Stimulated activated CD4-positive, alpha-beta T cell treated with anti-CD3 and anti-CD28 coated beads, Interleukin-1b, Interleukin-23, amount 100 ng/mL, for 24 hours (primary cell): ENCODE data around the gene POLG.

Experiments
- DNase-seq, 4 experiments: peaks; one replicate each; pipeline ENCODE4 v3.0.0-alpha.2; 2020; ENCODE audit warnings: low read depth in 4 of 4, low spot score in 1 of 4

Gene POLG

DNA sequence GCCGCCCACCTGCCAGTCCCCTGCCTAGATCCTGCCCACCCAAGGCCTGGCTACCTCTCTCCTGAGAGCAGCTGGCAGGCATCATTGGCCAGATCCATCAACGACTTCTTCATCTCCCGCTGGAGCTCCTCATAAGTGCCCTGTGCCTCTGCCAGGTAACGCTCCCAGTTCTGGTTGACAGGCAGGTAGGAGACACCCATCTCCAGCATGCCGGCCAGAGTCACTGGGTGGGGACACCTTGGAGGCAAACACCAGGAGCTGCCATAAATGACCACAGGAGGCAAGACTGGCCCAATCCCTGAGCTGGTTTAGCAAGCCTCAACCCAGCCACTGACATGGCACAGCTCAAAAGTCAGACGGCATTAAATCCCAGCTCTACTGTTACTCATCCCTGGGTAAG, 7.5 kb downstream of the POLG start:
- DNase-seq, result no peak

DNA sequence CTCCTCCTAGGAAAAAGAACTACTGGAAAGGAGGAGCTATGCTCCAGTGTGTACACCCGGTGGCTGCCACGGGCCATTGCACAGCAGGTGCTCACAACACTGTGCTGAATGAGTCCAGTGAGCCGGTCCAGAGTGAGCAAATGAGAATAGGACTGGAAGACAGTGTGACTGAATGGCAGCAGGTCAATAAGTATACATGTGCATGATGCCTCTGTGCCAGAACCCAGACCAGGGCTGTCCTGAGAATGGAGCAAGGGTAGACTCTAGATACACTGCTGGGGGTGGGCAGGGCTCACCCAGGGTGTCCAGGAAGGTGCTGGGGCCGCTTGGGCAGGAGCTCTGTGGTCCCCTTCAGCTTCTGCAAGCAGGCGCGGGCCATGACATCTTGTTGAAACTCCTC, 8.3 kb downstream of the POLG start:
- DNase-seq, result no peak

DNA sequence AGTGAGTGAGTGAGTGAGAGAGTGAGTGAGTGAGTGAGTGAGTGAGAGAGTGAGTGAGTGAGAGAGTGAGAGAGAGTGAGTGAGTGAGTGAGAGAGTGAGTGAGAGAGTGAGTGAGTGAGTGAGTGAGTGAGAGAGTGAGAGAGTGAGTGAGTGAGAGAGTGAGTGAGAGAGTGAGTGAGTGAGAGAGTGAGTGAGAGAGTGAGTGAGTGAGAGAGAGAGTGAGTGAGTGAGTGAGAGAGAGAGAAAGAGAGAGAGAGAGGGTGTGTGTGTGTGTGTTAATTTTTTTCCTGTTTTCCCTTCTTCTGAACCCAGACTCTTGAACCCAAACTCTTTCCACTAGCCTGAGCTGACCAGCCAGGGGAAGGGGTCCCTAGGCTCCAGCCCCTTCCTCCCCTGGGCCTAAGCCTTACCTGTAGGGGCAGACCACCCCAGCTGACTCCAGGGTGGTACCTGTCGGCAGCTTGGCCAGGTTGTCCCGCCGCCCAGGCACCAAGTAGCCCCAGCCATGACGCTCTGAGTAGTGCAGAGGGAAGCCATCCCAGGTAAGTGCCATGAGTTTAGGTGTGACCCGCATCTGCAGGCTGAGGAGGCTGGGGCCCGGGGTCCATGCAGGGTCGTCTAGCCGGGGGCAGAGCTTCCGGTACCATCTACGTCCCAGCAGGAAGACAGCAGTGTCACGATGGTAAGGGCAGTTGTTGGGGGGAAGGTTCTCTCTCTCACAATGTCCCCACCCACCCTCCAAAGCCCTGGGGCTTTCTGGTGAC, 9.4 kb downstream of the POLG start:
- DNase-seq, result no peak

DNA sequence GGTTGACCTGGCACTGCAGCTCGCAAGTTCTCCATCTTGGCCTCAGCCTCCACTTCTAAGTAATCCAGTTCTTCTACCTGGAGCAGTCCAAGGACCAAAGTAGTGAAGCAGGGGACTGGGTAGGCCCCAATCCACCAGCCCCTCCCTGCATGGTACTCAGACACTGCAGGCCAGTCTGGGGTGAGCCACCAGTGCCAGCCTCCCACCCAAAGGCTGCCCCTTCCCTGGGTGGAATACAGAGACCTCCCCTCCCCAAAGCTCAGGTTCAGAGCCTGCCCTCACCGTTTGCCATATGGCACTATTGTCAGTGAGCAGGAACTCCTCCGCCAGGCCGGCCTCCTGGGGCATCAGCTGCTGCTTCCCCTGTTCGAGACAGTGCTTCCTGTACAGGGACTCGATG, 10.8 kb downstream of the POLG start:
- DNase-seq, result no peak

DNA sequence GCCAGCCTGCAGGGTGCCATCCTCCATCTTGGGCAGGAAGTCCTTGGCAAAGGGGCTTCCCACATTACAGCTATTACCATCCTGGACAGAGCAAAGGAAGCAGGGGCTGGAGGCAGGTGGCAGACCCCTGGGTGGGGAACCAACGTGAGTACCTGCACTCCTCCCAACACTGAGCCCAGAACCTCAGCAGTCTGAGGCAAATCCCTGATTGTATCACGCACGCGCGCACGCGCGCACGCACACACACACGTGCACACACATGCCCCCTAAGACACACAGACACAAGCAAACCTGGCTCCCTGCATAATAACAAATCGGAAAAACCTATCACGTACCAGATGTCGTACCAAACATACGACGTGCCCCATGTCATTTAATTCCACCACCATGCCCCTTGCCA, 11.8 kb downstream of the POLG start:
- no peak for DNase-seq

DNA sequence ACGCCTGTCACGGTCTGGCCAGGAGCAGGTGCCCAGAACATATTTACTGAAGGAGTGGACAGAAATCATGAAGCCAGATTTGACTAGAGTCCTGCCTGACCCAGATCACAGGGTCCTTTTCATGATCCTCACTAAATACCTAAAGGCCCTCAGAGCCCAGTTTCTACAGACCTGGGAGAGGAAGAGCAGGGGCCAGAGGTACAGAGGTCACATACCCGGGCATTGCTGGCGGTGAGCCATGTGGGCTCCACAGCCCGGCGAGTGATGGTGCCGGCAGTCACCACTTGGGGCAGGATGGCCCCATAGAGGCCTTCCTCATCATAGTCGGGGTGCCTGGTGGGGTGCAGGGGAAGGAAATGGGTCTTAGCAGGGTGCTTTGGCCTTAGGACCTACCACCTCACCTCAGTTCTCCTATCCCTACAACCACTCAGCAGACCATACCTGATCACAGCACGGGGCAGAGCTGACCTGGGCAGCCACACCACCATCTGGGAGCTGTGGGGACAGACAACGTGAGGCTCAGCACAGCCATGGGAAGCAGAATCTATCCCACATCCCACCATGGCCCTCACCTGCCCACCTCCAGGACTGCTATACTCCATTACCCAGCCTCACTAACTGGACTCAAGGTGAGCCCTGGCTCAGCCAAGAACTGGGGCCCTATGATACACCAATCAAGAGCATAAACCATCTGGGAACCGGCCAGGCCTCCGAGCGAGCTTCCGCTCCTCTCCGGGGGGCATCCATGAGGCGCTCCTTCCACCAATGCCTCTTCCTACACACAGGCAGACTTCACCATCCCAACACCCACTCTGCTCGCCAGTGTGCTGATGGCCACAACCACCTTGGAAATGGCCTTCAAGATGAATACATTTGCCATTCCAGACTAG, 12.9 kb downstream of the POLG start:
- DNase-seq, result no peak

DNA sequence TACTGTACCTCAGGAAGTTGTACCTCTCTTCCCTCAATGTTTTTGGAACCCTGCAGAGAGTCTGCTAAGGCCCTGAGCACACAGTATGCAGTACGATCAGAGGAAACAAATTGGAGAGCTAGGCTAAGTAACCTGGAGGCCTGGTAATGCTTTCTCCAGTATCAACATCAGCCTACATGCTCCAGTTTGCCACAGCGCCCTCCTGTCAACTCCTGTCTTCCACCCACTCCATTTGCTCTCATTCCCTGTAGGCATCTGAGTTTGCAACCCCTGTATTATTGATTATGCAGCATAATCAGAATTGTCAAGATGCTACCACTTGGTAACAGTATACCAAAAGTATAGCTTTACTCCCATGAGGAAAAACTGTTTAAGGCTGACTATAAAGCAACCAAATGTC, 14.4 kb downstream of the POLG start:
- DNase-seq, result no peak

DNA sequence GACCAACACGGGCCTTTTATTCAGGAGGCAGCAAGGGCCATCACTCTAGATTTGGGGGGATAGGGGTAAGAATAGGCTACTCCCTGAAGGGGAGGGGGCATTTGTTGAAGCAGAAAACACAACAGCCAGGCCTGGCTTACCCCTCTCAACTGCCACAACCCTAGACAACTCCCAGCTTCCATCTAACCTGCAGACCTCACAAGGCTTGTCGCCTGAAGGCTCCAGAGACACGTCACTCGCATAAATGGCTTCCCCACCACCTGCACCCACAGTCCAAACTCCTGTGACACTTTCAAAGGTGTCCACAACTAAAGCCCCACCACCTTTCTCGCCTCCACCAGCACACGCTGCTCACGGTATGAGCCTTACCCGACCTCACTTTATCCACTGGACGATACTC, 14.9 kb downstream of the POLG start:
- no peak for DNase-seq

DNA sequence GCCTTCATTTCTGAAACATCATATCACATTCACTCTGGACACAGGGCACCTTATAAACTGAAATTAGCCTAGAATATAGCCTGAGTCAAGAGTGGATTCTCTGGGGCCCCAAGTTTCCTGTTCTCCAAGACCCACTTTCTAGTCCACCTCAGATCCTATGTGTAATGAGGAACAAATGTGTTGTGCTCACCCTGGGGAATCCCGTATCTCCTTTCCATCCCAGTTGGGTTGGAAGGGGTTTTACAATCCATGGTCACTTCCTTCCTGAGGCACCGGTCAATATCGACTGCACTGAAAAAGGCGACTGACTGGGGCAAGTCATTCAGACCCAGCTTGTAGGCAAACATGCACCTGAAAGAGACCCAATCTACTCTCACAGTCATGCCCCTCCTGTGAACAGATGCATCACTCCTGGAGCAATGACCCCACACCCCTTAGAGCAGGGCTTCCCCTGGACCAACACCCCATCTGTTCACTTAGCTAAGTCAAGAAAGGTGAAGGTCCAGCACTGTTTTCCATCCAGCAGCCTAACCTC, 17.4 kb downstream of the POLG start:
- DNase-seq, result no peak

DNA sequence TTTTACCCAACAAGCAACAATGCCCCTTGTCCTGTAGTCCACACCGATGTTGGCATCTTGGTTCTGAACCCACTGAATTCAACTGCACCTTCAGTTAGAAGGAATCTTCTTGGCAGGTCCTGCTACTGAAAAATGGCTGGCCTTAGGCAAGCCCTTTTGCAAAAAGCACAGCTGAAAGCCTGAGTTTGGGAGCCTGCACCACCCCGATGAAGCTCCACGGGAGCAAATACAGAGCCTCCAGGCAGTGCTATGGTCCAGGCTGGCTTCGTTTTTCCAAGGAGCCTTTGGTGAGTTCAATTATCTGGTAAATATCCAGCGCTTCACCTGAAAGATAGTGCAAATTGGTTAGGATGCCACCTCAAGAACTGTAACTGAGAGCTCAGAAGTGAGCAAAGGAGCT, 18.1 kb downstream of the POLG start:
- DNase-seq, result no peak

DNA sequence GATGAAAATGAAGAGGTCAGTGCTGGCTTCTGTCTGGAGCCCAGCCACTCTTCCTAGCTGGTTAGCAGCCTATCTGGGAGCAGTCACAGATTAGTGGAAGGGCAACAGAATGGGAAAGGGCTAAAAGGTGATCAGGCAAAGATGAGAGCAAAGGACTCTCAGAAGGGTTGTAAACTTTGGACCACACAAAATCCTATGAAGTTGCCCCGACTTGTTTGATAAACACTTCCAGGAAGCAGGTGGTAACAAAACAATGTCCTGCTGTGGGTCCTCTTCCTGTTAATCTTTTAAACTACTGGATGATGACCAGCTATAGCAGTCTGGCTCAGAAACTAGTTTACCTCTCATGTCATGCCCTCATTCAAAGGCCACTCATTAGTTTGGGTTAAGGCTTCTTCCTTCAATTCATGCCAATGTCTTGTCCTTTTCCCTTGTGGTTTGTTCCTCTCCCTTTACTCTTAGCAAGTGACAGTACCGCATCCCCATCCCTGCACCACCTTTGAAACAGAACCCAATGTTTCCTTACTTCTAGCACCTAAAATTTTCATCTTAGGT, 19.2 kb downstream of the POLG start:
- no peak for DNase-seq

DNA sequence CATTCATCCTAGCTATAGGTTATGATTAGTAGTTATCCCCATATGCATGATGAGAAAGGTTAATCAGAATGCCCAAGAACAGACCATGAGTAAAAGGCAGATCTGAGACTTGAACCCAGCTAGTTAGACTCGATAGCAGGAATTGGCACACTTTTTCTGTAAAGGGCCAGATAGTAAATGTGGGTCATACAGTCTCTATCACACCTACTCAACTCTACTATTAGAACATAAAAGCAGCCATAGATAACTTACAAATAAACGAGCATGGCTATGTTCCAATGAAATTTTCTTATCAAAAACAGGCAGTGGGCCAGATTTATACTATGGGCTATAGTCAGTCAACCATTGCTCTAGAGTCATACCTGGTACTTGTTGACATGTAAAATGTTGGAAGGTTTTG, 24.6 kb downstream of the POLG start:
- no peak for DNase-seq

DNA sequence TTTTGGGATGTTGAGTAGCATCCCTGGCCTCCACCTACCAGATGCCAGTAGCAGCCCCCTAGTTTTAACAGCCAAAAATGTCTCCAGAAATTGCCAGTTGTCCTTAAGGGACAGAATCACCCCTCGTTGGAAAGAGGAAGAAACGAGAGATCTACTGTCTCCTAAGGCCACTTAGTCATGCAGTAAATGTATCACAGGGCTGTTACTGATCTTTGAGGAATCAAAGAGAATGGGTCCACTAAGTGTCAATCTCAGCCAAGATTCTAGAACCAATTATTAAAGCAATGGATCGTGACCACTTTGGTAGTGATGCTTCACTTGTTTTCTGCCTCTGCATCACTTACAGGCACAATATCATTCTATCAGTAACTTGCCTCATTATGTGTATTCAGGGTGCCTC, 26.4 kb downstream of the POLG start:
- DNase-seq, result no peak

DNA sequence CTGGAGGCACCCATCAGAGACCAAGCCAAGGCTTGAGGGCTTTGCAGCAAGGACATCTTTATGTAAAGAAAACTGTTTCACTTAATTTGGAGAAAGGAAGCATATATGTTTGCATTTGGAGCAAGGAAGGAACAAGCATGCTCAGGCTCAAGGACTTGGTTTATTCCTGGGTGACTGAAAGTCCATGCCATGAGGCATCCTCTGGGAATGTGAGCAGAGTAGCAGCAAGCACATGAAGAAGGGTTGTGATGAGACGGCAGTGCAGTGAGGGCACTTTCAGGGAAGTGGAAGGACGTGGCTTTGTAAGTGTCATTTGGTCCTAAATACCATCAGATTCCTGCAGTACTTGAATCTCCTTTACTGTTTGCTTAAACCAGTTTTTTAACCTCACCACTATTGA, 26.8 kb downstream of the POLG start:
- no peak for DNase-seq

DNA sequence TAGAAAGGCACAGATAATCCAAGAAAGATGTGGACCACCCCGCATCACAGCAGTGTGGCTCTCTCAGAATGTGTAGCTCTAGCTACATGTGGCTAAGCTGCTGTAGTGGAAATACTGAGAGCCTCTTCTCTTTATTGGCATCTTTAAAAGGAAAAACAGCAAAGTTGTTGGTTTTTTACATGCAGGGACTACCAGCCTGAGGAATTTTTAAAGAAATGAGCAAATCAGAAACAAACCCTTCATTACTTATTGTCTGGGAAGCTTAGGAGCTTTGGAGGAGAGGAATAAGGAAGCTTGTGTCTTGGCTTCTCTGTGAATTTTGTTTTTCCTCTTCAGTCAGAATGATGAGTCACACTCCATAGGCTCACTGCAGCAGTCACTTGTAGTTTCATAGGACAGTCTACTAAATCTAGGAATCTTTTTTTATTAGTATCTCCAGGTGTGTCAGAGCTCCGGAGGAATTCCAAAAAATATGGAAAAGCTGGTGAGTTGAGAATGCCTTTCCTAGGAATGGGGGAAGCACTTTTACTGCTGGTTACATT, 27.5 kb downstream of the POLG start:
- no peak for DNase-seq

DNA sequence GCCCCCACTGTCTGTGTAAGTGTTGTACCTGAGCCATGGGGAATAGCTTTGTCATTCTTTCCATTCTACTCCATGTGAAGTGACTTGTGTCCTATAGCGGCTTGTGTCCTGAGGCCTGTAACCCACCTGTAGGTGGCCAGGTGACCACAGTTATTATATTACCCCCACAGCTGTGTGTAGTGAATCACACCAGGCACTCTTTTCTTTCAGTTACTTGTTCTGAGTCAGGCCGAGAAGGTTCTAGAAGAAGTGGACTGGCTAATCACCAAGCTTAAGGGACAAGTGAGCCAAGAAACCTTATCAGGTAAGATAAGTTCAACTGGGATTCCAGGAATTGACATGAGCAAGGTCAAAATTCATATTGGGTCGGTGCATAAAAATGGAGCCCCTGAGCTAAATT, 29.2 kb downstream of the POLG start:
- no peak for DNase-seq

DNA sequence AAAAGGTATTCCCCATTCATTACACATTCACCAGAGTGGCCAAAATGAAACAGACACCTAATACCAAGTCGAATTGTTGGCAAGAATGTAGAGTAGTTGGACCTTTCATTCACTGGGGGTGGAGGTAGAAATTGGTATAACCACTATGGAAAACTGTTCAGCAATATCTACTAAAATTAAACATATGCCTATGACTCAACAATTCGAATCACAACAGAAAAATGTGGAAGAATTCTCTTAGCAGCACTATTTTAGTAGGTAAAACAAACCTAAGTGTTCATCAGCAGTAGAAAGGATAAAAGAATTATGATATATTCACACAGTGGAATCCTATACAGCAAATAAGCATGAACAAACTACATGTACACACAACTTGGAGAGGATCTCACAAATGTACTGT, 30.6 kb downstream of the POLG start:
- DNase-seq, result no peak

DNA sequence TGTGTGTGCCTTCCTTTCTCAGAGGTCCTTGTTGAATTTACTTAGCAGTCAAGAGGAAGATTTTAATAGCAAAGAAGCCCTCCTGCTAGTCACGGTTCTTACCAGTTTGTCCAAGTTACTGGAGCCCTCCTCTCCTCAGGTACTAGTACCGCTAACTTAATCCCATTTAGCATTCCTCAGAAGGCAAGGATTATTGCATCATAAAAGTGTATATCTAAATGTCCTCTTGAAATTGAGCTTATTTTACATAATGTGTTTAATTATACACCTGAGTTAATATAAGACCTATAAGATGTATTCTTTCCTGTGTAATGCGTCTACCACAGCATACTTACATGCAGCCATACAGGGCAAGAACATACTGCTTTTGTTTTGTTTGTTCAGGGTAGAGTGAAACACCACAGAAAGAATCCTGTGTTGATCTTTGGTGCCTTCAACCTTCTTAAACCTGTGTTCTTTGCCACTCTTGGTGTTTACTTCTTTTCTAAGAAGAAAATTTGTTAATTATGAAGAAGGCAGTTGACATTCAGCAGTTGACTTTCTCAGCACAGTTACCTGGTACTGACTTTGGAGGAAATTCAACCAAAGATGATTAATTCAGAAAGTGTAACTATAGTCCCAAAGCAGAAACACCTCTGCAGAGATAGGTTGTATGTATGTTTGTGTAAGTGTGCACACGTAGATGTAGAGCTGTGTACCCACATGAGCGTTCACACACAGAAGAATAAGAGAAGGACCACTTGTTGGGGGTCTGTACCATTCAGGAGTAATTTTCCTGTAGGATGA, 33.1 kb downstream of the POLG start:
- no peak for DNase-seq

DNA sequence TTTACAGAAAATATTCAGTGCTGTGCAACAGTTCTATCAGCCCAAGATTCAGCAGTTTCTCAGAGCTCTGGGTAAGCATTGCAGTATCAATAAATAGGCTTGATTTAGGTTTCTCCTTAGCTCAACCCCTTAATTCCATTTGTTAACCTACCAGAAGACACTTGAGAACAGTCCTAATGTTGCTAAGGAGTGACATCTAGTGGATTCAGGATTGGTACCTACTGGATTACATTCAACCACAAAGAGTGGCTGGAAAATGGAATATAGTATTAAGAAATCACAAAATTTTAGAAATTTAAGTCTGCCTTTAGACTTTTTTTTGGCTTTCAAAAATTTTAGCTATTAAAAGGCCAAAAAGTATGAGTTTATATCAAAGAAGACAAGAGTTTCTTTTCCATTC, 34.7 kb downstream of the POLG start:
- DNase-seq, result no peak

DNA sequence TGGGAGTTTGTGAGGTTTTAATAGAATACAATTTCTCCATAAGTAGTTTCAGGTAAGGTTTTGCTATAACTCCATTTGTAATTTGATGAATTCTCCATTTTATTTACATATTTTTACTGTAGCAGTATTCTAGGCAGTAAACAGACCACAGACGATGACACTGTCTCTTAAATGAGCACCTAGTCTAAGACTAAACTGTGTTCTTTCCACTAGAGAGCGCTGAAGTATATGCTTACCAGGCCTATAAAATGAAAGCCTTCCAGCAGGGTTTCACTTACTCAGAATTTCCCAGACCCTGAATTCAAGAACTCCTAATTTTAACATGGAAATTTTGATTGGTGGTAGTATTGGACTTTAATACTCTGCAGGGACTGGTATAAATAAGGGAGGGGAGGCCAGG, 41.6 kb downstream of the POLG start:
- DNase-seq, result no peak

DNA sequence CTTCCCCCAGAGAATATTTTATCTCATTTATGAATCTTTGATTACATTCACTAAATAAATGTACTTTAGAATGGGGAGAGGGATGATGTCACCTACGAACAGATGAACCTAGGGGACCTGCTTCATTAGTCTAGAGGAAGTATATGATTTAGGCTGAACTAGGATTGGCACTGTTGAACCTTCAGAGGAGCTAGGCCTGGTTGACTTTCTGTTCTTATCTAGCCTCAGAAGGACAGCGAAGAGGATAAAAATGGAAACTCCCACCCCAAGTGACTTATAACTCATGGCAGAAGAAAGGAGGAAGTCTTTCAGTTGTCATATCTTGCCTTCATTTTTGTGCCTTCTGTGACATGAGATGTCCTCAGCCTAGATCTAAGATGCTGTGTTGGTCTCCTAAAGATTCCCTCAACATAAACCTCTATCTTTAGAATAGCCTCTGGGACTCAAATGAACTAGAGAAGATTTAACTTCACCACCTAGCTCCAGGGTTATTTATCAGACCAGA, 42.6 kb downstream of the POLG start:
- DNase-seq, result no peak
